Urinary bladder (tissue), 4 donors: ENCODE results near the gene KIFC3. TPM values are rescaled to one million over a fixed set of nuclear protein-coding genes. Genes with fewer than 3 reads are reported as not detected.

Experiments used
- DNase-seq: peaks from one replicate; pipeline ENCODE4 v3.0.0-alpha.2; 2015; ENCODE audit errors: extremely low spot score
- H3K27ac ChIP-seq: one replicate; pipeline ENCODE4 v1.5.1; 2013; ENCODE audit warnings: low read depth, mild to moderate bottlenecking, moderate library complexity
- H3K36me3 ChIP-seq: one replicate; pipeline ENCODE4 v1.6.1; 2013; ENCODE audit warnings: mild to moderate bottlenecking, moderate library complexity; ENCODE audit not compliant: insufficient read depth
- H3K4me1 ChIP-seq: one replicate; pipeline ENCODE4 v1.6.1; 2013; ENCODE audit warnings: mild to moderate bottlenecking, moderate library complexity; ENCODE audit not compliant: insufficient read depth
- H3K4me3 ChIP-seq: one replicate; pipeline ENCODE4 v1.5.1; 2013; ENCODE audit warnings: low read depth, low read length
- WGBS: extraction: QIAGEN DNeasy Blood & Tissue Kit; methylation state at CpG from one replicate; pipeline ENCODE4 v1.1.7; 2013; 5-methylcytosine and 5-hydroxymethylcytosine counted together
- polyA plus RNA-seq: library from polyadenylated mRNA; stranded (reverse); fragments of 200-250 nt; gene quantifications from one replicate; pipeline ENCODE4 v1.2.3, GENCODE V29; 2013
- total RNA-seq: library from RNA; depleted of rRNA; stranded (reverse); fragments of >200 nt; gene quantifications from one replicate; pipeline ENCODE4 v1.2.3, GENCODE V29; 2014
- donor health status: healthy with polysubstance abuse.
- donor health status: healthy.

KIFC3 gene
- total and polyA plus RNA-seq, 2 donors, result 22.7 to 23.7 TPM

GRCh38 chr16:57741660-57742191, 60.6 kb downstream of the KIFC3 start:
- DNase-seq, result no peak
- no peak overlapping the region for H3K4me3 ChIP-seq
- H3K27ac ChIP-seq, result no peak overlapping the region
- 82% methylated on average over 16 of the region's 16 CpGs for WGBS
- no peaks in the 10 kb centered on the region for H3K36me3 ChIP-seq
- no peaks in the 10 kb centered on the region for H3K4me1 ChIP-seq

GRCh38 chr16:57740423-57741071, 61.7 kb downstream of the KIFC3 start:
- Histone ChIP-seq H3K27ac (no peak overlapping the region), H3K4me3 (no peak overlapping the region), H3K36me3 (no peaks in the 10 kb centered on the region), H3K4me1 (no peaks in the 10 kb centered on the region)
- DNase-seq, result no peak
- 93% methylated on average over 24 of the region's 24 CpGs for WGBS

- WGBS, result 95% methylated on average over 18 of the region's 18 CpGs
- no peak overlapping the region for H3K27ac ChIP-seq
- no peaks in the 10 kb centered on the region for H3K4me1 ChIP-seq
- DNase-seq, result no peak
- no peaks in the 10 kb centered on the region for H3K36me3 ChIP-seq
- H3K4me3 ChIP-seq, result no peak overlapping the region
Observed at GRCh38 chr16:57739756-57740422, 62.4 kb downstream of the KIFC3 start.

- 97% methylated on average over 7 of the region's 7 CpGs for WGBS
- Histone ChIP-seq H3K36me3 (no peaks in the 10 kb centered on the region), H3K4me1 (no peaks in the 10 kb centered on the region), H3K4me3 (no peak overlapping the region), H3K27ac (no peak overlapping the region)
- DNase-seq, result no peak
Observed at GRCh38 chr16:57738844-57739243, 63.4 kb downstream of the KIFC3 start.

- peak overlapping the region; percentile 15 for H3K27ac ChIP-seq
- WGBS, result 12% methylated on average over 23 of the region's 23 CpGs
- peak; percentile 64 for DNase-seq
- no peaks in the 10 kb centered on the region for H3K36me3 ChIP-seq
- H3K4me3 ChIP-seq, result peak overlapping the region; percentile 67
- H3K4me1 ChIP-seq, result no peaks in the 10 kb centered on the region
Observed at GRCh38 chr16:57736419-57737351, 65.6 kb downstream of the KIFC3 start.

- H3K4me1 ChIP-seq, result no peaks in the 10 kb centered on the region
- WGBS, result 1% methylated on average over 35 of the region's 35 CpGs
- peak; percentile 8 for DNase-seq
- no peaks in the 10 kb centered on the region for H3K36me3 ChIP-seq
- H3K27ac ChIP-seq, result peak within 1 kb of the TSS; percentile 86
- peak within 1 kb of the TSS; percentile 68 for H3K4me3 ChIP-seq
Observed at GRCh38 chr16:57735755-57736418, 66.4 kb downstream of the KIFC3 start, which contains the start of gene KATNB1. Gene KATNB1 (plus strand): TSS chr16:57735770. CDS start chr16:57737244, 1,474 bp downstream.

GRCh38 chr16:57734925-57735754, 67.2 kb downstream of the KIFC3 start:
- H3K4me1 ChIP-seq, result no peaks in the 10 kb centered on the region
- DNase-seq, result peak; percentile 100
- H3K4me3 ChIP-seq, result peak overlapping the region; percentile 68
- no peaks in the 10 kb centered on the region for H3K36me3 ChIP-seq
- WGBS, result under 1% methylated on average over 45 of the region's 45 CpGs
- H3K27ac ChIP-seq, result peak overlapping the region; percentile 86

- H3K36me3 ChIP-seq, result no peaks in the 10 kb centered on the region
- H3K27ac ChIP-seq, result peak overlapping the region; percentile 86
- 57% methylated on average over 20 of the region's 20 CpGs for WGBS
- DNase-seq, result no peak
- H3K4me3 ChIP-seq, result peak overlapping the region; percentile 68
- no peaks in the 10 kb centered on the region for H3K4me1 ChIP-seq
Observed at GRCh38 chr16:57734308-57734924, 67.9 kb downstream of the KIFC3 start.

GRCh38 chr16:57732714-57733113, 69.6 kb downstream of the KIFC3 start:
- no peak for DNase-seq
- Histone ChIP-seq H3K4me3 (no peak overlapping the region), H3K36me3 (no peaks in the 10 kb centered on the region), H3K27ac (no peak overlapping the region), H3K4me1 (no peaks in the 10 kb centered on the region)
- WGBS, result 60% methylated on average over 2 of the region's 2 CpGs

GRCh38 chr16:57732037-57732436, 70.3 kb downstream of the KIFC3 start:
- 53% methylated on average over 2 of the region's 2 CpGs for WGBS
- Histone ChIP-seq H3K4me1 (no peaks in the 10 kb centered on the region), H3K4me3 (no peak overlapping the region), H3K36me3 (no peaks in the 10 kb centered on the region), H3K27ac (no peak overlapping the region)
- DNase-seq, result no peak

- no peaks in the 10 kb centered on the region for H3K36me3 ChIP-seq
- no peak overlapping the region for H3K27ac ChIP-seq
- H3K4me3 ChIP-seq, result no peak overlapping the region
- no peaks in the 10 kb centered on the region for H3K4me1 ChIP-seq
- no peak for DNase-seq
- 60% methylated on average over 13 of the region's 13 CpGs for whole genome bisulfite sequencing
Observed at GRCh38 chr16:57730771-57731730, 71.2 kb downstream of the KIFC3 start.
